NCI-H128 (cell line): Measurements from ENCODE around the gene CHST11.

ENCODE experiments used
- DNase-seq: peaks from one replicate; lab custom pipeline; 2025; ENCODE audit not compliant: unreplicated experiment; lab: John Stamatoyannopoulos, UW

CHST11 gene

GRCh38 chr12:104479123-104479662 is 22.4 kb downstream of the CHST11 start:
- DNase-seq: no peak

GRCh38 chr12:104480012-104480411 is 23.3 kb downstream of the CHST11 start:
- no peak for DNase-seq

- no peak for DNase-seq
Observed at GRCh38 chr12:104480826-104481440, 24.2 kb downstream of the CHST11 start.

GRCh38 chr12:104482113-104482512 is 25.4 kb downstream of the CHST11 start:
- no peak for DNase-seq

- DNase-seq: no peak
Observed at GRCh38 chr12:104482748-104483147, 26.0 kb downstream of the CHST11 start.

- no peak for DNase-seq
Observed at GRCh38 chr12:104484079-104484478, 27.3 kb downstream of the CHST11 start.

- no peak for DNase-seq
Observed at GRCh38 chr12:104485651-104486362, 29.1 kb downstream of the CHST11 start.

- DNase-seq: no peak
Observed at GRCh38 chr12:104486363-104486750, 29.6 kb downstream of the CHST11 start.

GRCh38 chr12:104486943-104487819 is 30.4 kb downstream of the CHST11 start:
- DNase-seq: no peak

- DNase-seq: no peak
Observed at GRCh38 chr12:104488374-104488773, 31.6 kb downstream of the CHST11 start.

- DNase-seq: no peak
Observed at GRCh38 chr12:104490186-104490585, 33.4 kb downstream of the CHST11 start.

- no peak for DNase-seq
Observed at GRCh38 chr12:104490850-104491249, 34.1 kb downstream of the CHST11 start.

- DNase-seq: no peak
Observed at GRCh38 chr12:104493496-104493895, 36.7 kb downstream of the CHST11 start.

GRCh38 chr12:104494137-104494792 is 37.5 kb downstream of the CHST11 start:
- DNase-seq: no peak

- DNase-seq: no peak
Observed at GRCh38 chr12:104494793-104495158, 38.0 kb downstream of the CHST11 start.

- DNase-seq: no peak
Observed at GRCh38 chr12:104495786-104496185, 39.0 kb downstream of the CHST11 start.

GRCh38 chr12:104496336-104496735 is 39.6 kb downstream of the CHST11 start:
- DNase-seq: no peak

- no peak for DNase-seq
Observed at GRCh38 chr12:104498211-104498801, 41.6 kb downstream of the CHST11 start.

GRCh38 chr12:104499668-104500332 is 43.1 kb downstream of the CHST11 start:
- DNase-seq: no peak

GRCh38 chr12:104501115-104501514 is 44.4 kb downstream of the CHST11 start:
- no peak for DNase-seq
